ENCODE data around the gene PICK1. TPM values are rescaled to one million over a fixed set of nuclear protein-coding genes. Genes with fewer than 3 reads are reported as not detected.
A peak's percentile ranks its signal among the peaks of the same experiment; 100 is the strongest.

The PICK1 gene
- total RNA-seq, 4 donors from 2014 or later, result 36.7 to 72.0 (median 61.5) TPM

DNA sequence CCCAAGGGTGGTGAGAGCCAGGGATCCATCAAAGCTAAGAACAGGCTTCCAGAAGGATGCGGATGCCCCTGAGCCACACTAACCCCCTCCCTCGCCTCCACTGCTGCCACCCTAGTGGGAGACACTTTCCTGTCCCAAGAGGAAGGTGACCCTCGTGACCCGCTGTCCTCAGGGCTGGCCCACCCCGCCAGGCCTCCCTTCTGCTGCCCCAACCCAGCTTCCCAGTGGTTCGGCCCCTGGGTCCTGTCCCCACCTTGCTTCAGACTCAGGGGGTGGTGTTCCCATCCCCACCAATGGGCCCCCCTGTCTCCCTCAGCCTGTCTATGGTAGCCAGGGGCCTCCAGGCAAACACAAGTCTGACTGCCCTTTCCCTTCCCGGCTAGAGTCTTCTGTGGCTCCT is 6.5 kb upstream of the PICK1 start:
- Histone ChIP-seq H3K27me3 (no peaks in the 10 kb centered on the region), H3K4me1 (peaks cover 7% of the 10 kb centered on the region), H3K36me3 (no peaks in the 10 kb centered on the region), H3K9me3 (no peaks in the 10 kb centered on the region), H3K4me3 (no peak overlapping the region), H3K27ac (no peak overlapping the region)
- TF ChIP-seq POLR2AphosphoS5 (IDR thresholded peaks at IDR 0.05) (no peak), EP300 (IDR thresholded peaks at IDR 0.05) (no peak), POLR2A (IDR thresholded peaks at IDR 0.05) (no peak)
- TF ChIP-seq, protein P1, sequence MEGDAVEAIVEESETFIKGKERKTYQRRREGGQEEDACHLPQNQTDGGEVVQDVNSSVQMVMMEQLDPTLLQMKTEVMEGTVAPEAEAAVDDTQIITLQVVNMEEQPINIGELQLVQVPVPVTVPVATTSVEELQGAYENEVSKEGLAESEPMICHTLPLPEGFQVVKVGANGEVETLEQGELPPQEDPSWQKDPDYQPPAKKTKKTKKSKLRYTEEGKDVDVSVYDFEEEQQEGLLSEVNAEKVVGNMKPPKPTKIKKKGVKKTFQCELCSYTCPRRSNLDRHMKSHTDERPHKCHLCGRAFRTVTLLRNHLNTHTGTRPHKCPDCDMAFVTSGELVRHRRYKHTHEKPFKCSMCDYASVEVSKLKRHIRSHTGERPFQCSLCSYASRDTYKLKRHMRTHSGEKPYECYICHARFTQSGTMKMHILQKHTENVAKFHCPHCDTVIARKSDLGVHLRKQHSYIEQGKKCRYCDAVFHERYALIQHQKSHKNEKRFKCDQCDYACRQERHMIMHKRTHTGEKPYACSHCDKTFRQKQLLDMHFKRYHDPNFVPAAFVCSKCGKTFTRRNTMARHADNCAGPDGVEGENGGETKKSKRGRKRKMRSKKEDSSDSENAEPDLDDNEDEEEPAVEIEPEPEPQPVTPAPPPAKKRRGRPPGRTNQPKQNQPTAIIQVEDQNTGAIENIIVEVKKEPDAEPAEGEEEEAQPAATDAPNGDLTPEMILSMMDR (IDR thresholded peaks at IDR 0.05), result no peak
- no peak for DNase-seq (ENCODE audit: low spot score in 2 of 2)
- WGBS, result 86% methylated on average over 5 of the region's 7 CpGs

DNA sequence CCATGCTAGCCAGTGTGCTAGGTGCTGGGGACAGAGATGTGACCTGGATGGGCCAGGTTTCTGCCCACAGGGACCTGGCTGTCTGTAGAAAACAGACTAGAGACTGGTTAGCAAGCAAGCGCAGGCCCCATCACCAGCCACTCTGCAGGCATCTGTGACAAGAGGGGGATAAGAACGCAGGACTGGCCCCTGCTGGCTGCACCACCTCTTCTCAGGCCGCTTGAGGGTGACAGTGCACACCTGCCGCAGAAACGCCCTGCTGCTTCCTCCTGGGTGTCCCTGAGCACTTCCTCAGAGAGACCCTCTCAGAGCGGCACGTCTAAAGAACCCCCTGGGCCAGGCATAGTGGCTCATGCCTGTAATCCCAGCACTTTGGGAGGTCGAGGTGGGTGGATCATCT is 5.9 kb upstream of the PICK1 start:
- H3K36me3 ChIP-seq, result no peaks in the 10 kb centered on the region
- H3K27me3 ChIP-seq, result no peaks in the 10 kb centered on the region
- no peak for DNase-seq (ENCODE audit: low spot score in 2 of 2)
- 71% methylated on average over 7 of the region's 8 CpGs for WGBS
- H3K27ac ChIP-seq, result no peak overlapping the region
- peaks cover 7% of the 10 kb centered on the region for H3K4me1 ChIP-seq
- H3K9me3 ChIP-seq, result no peaks in the 10 kb centered on the region
- no peak overlapping the region for H3K4me3 ChIP-seq
- TF ChIP-seq EP300 (IDR thresholded peaks at IDR 0.05), result no peak
- TF ChIP-seq POLR2AphosphoS5 (IDR thresholded peaks at IDR 0.05), result no peak
- TF ChIP-seq, protein P1 (IDR thresholded peaks at IDR 0.05), result no peak
- no peak for TF ChIP-seq POLR2A (IDR thresholded peaks at IDR 0.05)

DNA sequence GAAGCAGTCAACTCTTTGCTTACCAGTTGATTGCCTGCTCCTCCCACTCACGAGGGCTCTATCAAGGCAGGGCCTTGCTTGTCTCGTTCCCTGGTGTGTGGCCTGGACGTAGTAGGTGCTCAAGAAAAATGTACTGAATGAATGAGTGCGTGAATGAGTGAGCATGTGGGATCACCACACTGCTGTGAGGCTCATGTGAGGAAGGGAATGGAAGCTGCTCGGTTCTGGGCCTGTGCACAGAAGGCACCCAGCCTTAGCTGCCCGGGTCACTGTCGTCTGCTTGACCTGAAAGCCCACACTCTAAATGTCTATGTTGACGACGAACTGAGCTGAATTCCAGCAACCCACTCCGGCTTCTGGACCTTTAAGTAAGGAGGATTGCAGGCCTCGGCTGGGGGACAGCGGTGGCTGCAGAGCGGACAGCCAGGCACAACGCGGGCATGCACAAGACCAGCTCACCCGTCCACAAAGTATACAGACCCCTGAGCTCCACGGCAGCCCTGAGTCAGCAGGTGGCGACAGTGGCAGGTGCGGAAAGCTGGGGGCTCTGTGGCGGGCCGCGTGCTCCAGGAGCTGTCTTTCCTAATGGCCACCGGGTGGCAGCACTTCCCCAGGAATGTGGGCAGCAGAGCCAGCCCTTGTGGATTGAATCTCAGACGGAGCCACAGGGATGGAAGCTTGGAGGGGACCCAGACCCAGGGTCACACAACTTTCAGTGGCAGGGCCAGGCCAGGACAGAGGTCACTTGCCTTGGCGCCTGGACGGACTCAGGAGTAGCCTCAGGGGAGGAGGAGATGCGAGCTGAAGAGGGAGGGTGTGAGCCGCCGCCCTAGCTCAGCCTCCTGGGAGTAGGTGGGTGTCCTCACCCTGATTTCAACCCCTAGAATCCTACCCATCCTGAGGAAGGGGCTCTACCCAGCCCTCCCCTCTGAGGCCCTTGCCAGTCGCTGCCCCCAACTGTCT is 5.0 kb upstream of the PICK1 start:
- no peaks in the 10 kb centered on the region for H3K36me3 ChIP-seq
- peaks cover 14% of the 10 kb centered on the region for H3K4me1 ChIP-seq
- DNase-seq (ENCODE audit: low spot score in 2 of 2), result peak; percentile 85 to 93
- no peak overlapping the region for H3K27ac ChIP-seq
- H3K4me3 ChIP-seq, result no peak overlapping the region
- TF ChIP-seq, protein P1 (IDR thresholded peaks at IDR 0.05), result peak; percentile 80 to 87
- TF ChIP-seq POLR2A (IDR thresholded peaks at IDR 0.05) (no peak), POLR2AphosphoS5 (IDR thresholded peaks at IDR 0.05) (no peak), EP300 (IDR thresholded peaks at IDR 0.05) (no peak)
- WGBS, result 29% methylated on average over 15 of the region's 30 CpGs
- no peaks in the 10 kb centered on the region for H3K27me3 ChIP-seq
- no peaks in the 10 kb centered on the region for H3K9me3 ChIP-seq

DNA sequence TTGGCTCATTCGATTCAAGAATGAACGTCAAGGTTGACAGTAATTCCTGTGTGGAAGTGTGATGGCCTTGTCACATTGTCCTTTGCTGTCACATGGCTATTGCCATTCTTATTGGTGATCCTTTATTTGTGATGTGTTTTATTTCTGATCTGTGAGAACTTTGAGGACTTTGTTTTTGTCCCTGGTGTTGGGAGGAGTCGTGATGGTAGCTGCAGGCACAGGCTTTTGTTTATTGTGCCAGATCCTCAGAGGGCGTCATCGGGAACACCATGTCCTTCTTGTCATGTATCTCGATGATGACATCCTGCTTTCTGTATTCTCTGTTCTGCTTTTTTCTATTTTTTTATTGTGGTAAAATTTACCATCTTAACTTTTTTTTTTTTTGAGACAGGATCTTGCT is 5.6 kb downstream of the PICK1 start:
- Histone ChIP-seq H3K36me3 (peaks cover 56% of the 10 kb centered on the region), H3K27ac (peak overlapping the region; percentile 93), H3K4me1 (peaks cover 40% of the 10 kb centered on the region), H3K27me3 (no peaks in the 10 kb centered on the region), H3K4me3 (no peak overlapping the region), H3K9me3 (no peaks in the 10 kb centered on the region)
- WGBS, result 63% methylated on average over 6 of the region's 6 CpGs
- TF ChIP-seq POLR2AphosphoS5 (IDR thresholded peaks at IDR 0.05) (peak in 2 of 3 donors; percentile 88 to 95), EP300 (IDR thresholded peaks at IDR 0.05) (no peak)
- no peak for DNase-seq (ENCODE audit: low spot score in 2 of 2)

DNA sequence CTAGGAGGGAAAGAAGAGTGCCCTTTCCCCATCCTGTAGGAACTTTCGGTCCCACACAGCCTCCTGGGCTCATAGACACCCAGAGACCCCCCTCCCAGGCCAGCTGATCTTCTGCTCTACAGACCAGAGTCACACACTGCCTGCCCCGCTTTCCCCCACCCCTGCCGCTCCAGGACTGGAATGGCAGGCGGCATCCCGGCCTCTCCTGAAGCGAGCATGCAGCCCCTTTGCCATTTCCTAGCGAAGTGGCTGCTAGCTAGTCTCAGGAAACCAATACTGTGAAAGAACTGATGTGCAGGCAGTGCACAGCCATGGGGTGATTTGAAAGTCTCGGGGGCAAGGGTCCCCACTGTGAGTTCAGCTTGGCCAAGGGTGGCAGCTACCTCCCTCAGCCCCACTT is 8.3 kb downstream of the PICK1 start:
- Histone ChIP-seq H3K9me3 (no peaks in the 10 kb centered on the region), H3K27ac (peak overlapping the region; percentile 67), H3K27me3 (no peaks in the 10 kb centered on the region), H3K4me1 (peaks cover 37% of the 10 kb centered on the region), H3K4me3 (no peak overlapping the region), H3K36me3 (peaks cover 69% of the 10 kb centered on the region)
- WGBS, result 99% methylated on average over 8 of the region's 8 CpGs
- TF ChIP-seq, protein P1 (IDR thresholded peaks at IDR 0.05), result no peak
- TF ChIP-seq POLR2AphosphoS5 (IDR thresholded peaks at IDR 0.05), result no peak
- TF ChIP-seq EP300 (IDR thresholded peaks at IDR 0.05), result no peak
- no peak for TF ChIP-seq POLR2A (IDR thresholded peaks at IDR 0.05)
- no peak for DNase-seq (ENCODE audit: low spot score in 2 of 2)
